ENCODE results near the gene HIRIP3. TPM values are rescaled to one million over a fixed set of nuclear protein-coding genes. Genes with fewer than 3 reads are reported as not detected.

HIRIP3 gene
- total and polyA plus RNA-seq, 2 of the 13 experiments (the other 11 are each of a cell fraction or from before 2014, with no cell fraction given), result 12.6 to 17.2 TPM

DNA sequence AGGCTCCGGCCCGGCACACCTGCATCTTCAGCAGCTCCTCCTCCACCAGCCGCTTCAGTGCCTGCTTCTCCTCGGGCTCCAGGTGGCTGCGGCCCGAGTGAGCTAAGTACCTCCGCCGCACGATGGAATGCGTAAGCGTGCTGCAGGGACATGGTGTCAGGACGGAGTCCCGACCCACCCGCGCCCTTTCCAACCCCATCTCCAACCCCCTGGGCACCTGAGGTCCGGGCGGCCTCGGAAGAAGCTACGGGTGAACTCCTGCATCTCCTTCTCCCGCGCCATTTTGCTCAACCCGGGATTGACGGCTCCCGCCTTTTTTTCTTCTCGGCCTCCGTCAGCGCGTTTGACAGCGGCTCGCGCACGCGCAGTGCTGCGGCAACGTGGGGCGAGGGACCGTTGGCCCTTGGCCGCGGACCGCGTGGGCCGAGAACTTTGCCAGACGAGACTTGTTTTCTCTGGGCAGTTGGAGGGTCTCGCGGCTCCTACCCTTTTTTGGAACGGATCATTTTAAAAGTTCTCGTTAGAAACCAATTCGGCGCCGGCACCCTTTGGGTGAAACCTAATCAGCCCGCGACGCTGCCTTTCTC is at the start of gene HIRIP3 (continued):
- 0 out of 2 replicates have a peak, but pooled peaks have one; percentile 18 for TF ChIP-seq ELK4 (CRISPR knock-in tag; IDR thresholded peaks at IDR 0.05; ENCODE audit: borderline replicate concordance)
- TF ChIP-seq RFX5 (IDR thresholded peaks at IDR 0.05; ENCODE audit: low read depth, low read length), result no peak
- no peak; the same call in 1 of the 2 replicates for TF ChIP-seq MED1 (CRISPR knock-in tag; IDR thresholded peaks at IDR 0.05)
- TF ChIP-seq MIXL1 (CRISPR knock-in tag; IDR thresholded peaks at IDR 0.05), result 0 out of 2 replicates have a peak, but pooled peaks have one; percentile 11
- no peak for TF ChIP-seq ZNF567 (CRISPR knock-in tag; IDR thresholded peaks at IDR 0.05; ENCODE audit: borderline replicate concordance)
- TF ChIP-seq AGO2 (optimal IDR thresholded peaks at IDR 0.05; ENCODE audit: low read depth, low read length), result peak; percentile 95
- no peak for TF ChIP-seq FOXA3 (CRISPR knock-in tag; IDR thresholded peaks at IDR 0.05)
- 0 out of 2 replicates have a peak, but pooled peaks have one; percentile 7 for TF ChIP-seq RCOR2 (CRISPR knock-in tag; IDR thresholded peaks at IDR 0.05)
- TF ChIP-seq ZSCAN20 (CRISPR knock-in tag; IDR thresholded peaks at IDR 0.05; ENCODE audit: borderline replicate concordance), result peak; percentile 91; the same call in 1 of the 2 replicates
- TF ChIP-seq ARID2 (CRISPR knock-in tag; IDR thresholded peaks at IDR 0.05; ENCODE audit: borderline replicate concordance), result no peak
- 0 out of 2 replicates have a peak, but pooled peaks have one; percentile 58 for TF ChIP-seq ZNF3 (CRISPR knock-in tag; IDR thresholded peaks at IDR 0.05)
- peak; percentile 97 for TF ChIP-seq ZBTB38 (CRISPR knock-in tag; IDR thresholded peaks at IDR 0.05)
- peak; percentile 5; the same call in 1 of the 2 replicates for TF ChIP-seq ZNF629 (CRISPR knock-in tag; conservative IDR thresholded peaks at IDR 0.05)
- peak; percentile 78; the same call in 1 of the 2 replicates for TF ChIP-seq CERS6 (CRISPR knock-in tag; IDR thresholded peaks at IDR 0.05)
- no peak for TF ChIP-seq CREB1 (IDR thresholded peaks at IDR 0.05)
- TF ChIP-seq CREB1 (CRISPR knock-in tag; IDR thresholded peaks at IDR 0.05), result no peak
- TF ChIP-seq NCOA2 (CRISPR knock-in tag; IDR thresholded peaks at IDR 0.05), result 0 out of 2 replicates have a peak, but pooled peaks have one; percentile 25
- TF ChIP-seq CHD2 (IDR thresholded peaks at IDR 0.05; ENCODE audit: low read depth, low read length), result no peak
- peak; percentile 97 for TF ChIP-seq E2F1 (CRISPR knock-in tag; IDR thresholded peaks at IDR 0.05)
- TF ChIP-seq ZBTB20 (CRISPR knock-in tag; IDR thresholded peaks at IDR 0.05; ENCODE audit: borderline replicate concordance, low read depth), result peak; percentile 48; the same call in 1 of the 2 replicates
- no peak for TF ChIP-seq ZBTB33 (CRISPR knock-in tag; IDR thresholded peaks at IDR 0.05)
- TF ChIP-seq ZNF83 (CRISPR knock-in tag; IDR thresholded peaks at IDR 0.05; ENCODE audit: borderline replicate concordance), result no peak; the same call in 1 of the 2 replicates
- peak; percentile 34 for TF ChIP-seq SALL1 (CRISPR knock-in tag; IDR thresholded peaks at IDR 0.05)
- no peak; the same call in none of the 2 replicates for TF ChIP-seq SPEN (CRISPR knock-in tag; IDR thresholded peaks at IDR 0.05; ENCODE audit: low read depth)
- TF ChIP-seq ZNF382 (CRISPR knock-in tag; IDR thresholded peaks at IDR 0.05; ENCODE audit: borderline replicate concordance), result no peak
- TF ChIP-seq, protein P1, sequence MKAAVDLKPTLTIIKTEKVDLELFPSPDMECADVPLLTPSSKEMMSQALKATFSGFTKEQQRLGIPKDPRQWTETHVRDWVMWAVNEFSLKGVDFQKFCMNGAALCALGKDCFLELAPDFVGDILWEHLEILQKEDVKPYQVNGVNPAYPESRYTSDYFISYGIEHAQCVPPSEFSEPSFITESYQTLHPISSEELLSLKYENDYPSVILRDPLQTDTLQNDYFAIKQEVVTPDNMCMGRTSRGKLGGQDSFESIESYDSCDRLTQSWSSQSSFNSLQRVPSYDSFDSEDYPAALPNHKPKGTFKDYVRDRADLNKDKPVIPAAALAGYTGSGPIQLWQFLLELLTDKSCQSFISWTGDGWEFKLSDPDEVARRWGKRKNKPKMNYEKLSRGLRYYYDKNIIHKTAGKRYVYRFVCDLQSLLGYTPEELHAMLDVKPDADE (CRISPR knock-in tag; IDR thresholded peaks at IDR 0.05), result no peak

Data from HepG2 (cell line).